ENCODE data around the gene SMG6.
A peak's percentile ranks its signal among the peaks of the same experiment; 100 is the strongest.
"Not testable (repeated sequence)": the region's sequence is repeated elsewhere in the genome, so short reads cannot be mapped to it uniquely, and the experiment has no call there.

Gene SMG6

DNA sequence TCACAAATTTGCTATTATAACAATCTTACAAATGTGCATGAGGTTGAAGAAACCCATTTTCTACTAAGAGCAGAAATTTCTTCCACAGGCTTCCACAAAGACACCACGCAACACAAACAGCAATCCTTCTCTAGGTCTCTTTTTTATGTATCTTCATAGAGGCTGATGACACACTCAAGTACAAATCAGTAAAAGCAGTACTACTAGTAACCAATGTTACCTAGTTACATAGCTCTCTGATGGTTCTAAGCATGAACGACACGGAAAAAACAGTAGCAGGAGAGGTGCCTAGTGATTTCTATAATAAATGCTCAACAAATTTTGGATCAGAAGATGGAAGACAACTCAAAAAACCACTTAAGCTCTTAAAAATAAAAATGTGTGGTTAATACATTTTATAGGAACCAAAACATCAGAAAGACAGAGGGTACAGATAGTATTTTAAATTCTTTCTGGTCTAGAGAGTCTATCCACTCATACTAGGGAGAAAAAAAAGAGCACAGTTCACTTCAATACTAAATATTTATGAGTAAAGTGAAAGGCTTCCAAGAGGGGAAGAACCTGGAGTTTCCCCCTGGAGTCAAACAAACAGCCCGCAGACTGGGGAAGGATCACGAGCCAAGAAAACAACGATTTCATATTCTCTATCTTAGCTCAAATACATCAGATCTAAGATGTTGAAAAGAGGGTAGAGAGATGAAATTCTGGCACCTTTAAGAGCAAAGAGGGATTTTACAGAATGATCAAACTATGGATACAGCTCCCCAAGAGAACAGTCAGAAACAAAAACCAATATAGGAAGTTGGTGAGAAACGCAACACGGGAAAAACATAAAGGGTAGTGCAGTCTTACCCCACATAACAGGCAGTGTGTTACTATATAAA, 40.2 kb downstream of the SMG6 start:
- DNase-seq (ENCODE audit: low read depth in 2 of 2): no peak

DNA sequence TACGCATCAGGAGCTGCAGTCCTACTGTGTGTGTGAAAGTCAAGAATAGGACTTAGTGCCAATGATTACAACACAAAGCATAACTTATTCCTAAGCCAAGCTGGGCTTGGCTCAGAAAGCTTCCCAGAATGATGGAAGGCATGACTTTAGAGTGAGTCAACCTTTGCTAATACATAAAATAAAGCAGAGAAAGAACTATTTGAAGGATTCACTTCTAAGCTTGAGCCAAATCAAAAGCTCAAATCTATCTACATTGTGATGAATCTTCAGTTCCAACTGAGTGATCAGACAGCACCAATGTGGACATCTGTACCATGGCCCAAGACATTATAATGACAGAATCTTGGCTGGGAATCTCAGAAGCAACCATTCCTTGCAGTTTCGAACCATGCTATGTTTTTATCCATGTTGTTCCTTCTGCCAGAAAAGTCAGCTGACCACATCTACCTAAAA, 41.4 kb downstream of the SMG6 start:
- DNase-seq (ENCODE audit: low read depth in 2 of 2): no peak

DNA sequence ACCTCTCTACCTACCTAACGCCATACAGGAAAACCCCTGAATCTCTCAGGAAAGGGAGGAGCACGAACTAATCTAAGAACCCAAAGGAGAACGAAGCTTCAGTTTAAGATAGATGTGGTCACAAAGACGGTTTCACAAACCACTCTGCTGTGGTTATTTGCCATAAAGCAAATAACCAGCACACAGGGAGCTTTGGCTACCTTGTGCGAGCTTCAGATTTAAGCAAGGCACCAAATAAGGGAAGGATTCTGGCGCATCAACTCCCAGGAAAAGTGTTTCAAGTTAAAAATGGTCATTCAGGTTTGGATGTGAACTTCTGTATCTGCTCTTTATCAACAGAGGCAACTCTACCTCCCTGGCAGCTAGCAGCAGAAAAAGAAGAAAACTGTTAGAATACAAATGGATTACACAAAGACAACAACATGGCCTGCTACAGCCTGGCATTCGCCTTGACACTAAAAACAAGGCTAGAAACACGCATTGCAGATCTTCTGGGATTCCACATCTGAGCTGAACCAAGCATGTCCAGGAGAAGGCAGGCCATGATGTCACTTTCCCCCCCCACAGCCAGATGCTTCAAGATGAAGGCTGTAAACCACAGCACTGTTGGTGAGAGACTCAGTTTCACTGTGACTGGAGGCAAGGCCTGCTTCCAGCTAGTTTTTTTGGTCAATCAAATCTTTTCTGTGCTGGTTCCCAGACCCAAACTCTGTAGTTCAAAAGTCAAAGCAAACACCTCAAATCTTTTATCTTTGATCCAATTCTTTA, 43.6 kb downstream of the SMG6 start:
- DNase-seq (ENCODE audit: low read depth in 2 of 2): peak in 1 of 2 donors; percentile 33

DNA sequence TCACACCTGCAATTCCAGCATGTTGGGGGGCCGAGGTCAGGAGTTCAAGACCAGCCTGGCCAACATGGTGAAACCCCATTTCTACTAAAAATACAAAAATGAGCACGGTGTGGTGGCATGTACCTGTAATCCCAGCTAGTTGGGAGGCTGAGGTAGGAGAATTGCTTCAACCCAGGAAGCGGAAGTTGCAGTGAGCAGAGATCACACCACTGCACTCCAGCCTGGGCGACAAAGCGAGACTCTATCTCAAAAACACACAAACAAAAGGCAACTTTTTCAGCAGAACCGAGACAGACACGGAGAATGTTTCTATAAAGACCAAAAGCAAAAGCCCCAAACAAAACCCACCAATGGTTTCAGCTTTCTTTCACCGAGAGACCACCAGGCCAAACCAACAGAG, 44.8 kb downstream of the SMG6 start:
- DNase-seq (ENCODE audit: low read depth in 2 of 2): not testable (repeated sequence)

DNA sequence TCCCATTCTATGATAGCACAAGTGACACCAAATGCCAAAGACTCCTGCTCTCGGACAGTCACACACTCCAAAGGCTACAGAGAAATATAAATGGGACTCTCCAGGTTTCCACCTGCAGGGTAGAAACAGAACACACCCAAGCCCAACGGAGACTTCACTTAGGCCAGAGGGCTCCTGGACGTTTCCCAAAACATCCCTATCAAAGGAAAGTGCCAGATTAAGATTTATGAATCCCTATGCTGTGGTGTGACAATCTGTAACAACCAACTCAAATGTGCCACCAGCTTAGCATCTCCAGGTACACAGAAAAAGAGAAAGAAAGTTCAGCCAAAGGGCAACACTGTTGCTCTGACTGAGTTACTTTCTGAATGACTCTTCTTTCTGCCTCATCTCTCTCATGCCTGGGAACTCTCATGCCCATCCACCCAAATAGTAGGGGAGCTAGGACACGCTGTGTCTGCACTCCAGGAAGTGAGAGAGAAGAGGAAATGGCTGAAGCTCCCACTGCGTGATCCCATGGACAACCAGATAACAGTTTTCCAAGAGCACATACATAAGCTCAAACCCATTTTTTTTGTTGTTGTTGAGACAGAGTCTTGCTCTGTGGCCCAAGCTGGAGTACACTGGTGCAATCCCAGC, 49.7 kb downstream of the SMG6 start:
- no peak for DNase-seq (ENCODE audit: low read depth in 2 of 2)

DNA sequence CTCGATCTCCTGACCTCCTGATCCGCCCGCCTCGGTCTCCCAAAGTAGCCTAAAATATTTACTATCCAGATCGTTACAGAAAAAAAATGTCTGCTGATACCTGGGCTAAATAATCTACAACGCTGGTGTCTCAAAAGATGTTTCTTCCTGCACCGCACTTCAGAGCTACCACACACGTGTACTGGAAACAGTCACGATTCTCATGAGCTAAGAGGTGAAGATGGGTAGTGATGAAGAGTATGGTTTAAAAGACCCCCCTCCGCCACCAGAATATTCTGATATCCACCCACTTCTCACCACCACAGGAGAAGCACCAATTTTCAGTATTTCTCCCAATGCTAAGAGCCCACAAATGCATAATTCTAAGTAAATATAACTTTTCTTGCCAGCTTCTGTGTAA, 50.2 kb downstream of the SMG6 start:
- no peak for DNase-seq (ENCODE audit: low read depth in 2 of 2)

DNA sequence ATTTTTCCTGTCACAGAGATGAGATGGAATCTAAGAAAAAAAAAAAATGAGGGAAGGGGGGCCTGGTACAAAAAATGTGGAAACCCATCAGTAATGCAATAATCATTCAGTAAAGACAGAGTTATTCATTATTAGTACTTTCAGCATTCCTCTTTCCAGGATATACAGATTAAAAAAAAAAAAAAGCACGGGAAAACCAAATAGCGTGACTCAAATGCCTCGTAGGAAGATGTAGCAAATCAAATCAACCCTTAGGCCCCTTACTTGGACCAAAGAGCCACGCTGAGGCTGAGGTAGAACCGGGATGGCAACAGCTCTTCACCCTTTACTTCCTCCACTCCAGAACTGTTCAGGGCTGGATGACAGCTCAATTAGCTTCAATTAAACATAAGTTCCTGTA, 52.5 kb downstream of the SMG6 start:
- no peak for DNase-seq (ENCODE audit: low read depth in 2 of 2)

DNA sequence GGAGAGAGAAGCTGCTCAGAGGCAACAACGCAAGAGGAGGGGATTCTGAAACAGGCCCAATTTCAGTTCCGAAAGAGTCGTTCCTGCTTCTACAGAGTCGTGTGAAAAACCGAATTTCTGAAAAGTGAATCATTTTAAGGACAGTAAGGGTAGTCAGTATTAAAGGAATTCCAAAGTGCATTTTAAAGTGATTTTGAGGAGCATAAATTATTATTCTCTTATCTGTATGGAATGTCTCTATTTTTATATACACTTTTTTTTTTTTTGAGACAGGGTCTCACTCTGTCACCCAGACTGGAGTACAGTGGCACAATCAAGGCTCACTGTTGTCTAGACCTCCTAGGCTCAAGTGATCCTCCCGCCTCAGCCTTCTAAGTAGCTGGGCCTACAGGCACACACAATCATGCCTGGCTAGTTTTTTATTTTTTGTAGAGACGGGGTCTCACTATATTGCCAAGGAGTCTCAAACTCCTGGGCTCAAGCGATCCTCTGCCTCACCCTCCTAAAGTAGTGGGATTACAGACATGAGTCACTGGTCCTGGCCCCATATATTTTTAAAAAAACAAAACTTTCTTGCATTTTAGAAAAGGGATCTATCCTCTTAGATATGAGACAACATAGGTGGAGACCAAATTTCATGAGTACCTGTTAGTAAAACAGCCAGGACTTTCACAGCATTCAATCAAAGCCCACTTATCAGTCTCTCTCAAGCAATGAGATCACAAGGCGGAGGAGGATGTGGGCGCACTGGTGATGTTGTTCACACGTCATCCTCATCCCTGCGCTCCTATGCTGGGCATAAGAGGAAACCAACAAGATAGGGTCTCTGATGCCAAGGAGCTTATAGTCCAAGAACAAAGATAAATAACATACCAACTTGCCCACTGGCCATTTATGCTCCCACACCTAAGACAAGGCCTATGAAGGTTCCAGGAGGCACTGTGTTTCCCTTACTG, 53.2 kb downstream of the SMG6 start:
- DNase-seq (ENCODE audit: low read depth in 2 of 2): no peak

DNA sequence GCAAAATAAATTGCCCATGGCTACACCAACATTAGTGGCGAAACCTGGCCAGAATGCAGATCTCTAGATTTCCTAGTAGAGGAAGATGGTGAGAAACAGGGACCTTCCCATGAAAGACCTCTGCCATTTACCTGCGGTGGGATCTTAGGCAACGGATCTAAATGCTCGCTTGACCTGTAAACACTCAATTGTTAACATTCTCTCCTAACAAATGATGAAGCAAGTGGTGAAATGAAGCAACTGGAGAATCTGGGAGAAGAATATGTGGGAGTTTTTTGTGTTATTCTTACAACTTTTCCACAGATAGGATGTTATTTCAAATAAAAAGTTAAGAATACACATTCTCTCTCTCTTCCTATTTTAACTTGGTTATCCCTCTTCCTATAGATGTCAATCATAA, 56.6 kb downstream of the SMG6 start:
- no peak for DNase-seq (ENCODE audit: low read depth in 2 of 2)

DNA sequence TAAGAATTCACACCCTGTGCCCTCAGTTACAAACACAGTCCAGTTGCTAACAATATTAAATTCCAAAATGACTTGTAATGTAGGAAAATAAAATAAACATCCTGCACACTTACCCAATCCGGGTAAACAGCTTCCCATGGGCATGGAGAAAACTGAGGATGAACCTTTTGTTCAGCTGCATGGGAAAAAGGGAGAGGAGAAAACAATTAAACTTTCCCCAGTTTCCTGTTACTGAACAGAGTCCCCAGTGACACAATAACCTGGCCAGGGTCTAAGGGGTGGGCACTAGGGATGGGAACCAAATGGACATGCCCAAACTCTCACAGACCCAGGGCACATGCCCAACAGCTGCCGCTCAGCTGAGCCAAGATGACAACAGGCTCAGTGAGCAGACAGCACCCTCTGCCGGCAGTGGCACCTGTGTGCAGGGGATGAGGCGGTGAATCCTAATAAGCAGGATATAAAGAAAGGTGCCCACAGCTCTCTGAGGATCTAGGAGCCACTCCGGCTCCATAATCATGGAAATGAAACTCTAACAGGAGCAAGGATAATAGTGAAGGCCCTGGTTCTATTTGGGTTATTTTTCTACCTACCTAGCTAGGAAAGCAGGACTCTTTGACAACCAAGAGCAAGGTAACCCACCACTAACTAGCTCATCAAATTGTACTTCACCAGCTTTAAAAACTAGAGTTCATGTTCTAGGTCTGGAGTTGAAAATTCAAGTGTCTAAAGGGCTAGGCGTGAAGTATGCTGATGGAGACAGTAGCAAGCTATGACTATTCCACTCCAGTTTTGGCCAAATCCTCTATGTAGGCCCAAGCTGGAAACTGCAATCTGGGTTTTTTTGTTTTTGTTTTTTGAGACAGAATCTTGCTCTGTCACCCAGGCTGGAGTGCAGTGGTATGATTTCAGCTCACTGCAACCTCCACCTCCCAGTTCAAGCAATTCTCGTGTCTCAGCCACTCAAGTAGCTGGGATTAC, 58.8 kb downstream of the SMG6 start:
- DNase-seq (ENCODE audit: low read depth in 2 of 2): peak; percentile 80

DNA sequence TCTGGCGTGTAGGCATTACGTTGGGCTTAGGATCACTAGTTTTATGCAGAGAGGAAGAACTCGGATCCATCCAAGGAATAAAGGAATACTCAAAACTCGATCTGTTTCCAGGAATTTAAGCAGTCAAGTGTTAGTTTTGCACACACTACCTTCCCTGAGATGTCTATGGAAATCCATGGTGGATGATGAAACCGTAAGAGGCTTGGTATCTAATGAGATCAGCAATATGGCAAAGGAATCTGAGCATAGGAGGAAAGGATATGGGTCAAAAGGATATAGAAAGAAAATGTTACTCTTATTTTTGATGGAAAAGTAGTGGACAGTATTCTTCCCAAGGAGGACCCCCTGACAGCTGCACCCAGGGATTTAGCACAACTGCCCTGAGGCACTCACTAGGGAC, 59.6 kb downstream of the SMG6 start:
- no peak for DNase-seq (ENCODE audit: low read depth in 2 of 2)

DNA sequence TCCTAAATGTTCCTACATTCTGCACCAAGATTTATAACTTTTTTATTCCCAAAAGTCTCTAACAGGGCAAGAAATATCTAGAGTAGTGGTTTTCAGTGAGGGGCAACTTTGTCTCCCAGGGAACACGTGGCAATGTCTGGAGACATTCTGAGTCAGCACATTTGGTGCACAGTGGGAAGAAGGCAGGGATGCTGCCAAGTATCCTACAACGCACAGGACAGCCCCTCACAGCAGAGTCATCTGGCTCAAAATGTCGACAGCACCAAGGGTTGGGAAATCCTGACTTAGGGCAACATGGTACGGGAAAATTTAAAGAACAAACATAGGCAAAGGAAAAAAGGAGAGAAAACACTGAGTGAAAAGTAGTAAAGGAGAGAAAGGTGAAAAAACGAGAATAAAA, 61.8 kb downstream of the SMG6 start:
- no peak for DNase-seq (ENCODE audit: low read depth in 2 of 2)

DNA sequence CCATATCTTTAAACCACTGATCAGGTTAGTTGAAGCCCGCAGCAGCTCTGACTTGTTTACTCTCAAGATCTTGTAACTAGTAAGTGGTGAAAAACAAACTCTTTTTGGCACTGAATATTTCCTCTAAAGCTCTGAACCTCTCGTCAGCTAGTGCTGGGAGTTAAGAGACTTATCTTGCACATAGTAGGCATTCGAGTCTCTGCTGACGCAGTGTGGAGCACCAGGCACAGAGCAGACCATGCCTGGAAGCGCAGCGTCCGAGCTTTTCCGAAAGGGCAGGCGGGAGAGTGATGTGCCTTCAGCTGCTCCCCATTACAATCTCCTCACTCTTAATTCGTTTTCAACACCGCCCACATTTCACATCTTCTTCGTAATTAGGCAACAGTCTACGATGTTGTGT, 63.0 kb downstream of the SMG6 start:
- no peak for DNase-seq (ENCODE audit: low read depth in 2 of 2)

DNA sequence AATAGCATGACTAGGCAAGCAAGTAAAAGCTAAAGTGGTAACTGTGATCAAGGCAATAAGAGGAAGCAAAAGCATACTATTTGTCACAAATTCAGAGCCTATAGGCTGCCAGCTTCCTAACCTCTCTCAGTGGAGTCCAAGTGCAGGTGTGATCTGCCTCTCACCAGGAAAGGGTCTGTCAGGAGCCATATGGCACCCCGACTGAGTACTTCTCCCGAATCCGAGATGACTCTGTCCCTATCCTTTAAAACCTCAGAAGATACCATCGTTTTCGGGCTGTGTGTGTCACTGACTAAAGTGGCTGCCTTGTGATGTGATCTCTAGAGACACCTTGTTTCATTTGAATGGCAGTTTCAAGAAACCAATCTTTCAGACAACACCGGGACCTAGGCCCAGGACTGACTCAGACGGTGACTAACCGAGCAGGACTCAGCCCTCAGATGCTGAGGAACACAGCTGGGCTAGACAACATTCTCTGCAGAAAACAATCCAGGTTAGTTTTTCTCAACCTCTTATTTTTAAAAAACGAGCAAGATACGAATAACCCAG, 63.6 kb downstream of the SMG6 start:
- DNase-seq (ENCODE audit: low read depth in 2 of 2): no peak

DNA sequence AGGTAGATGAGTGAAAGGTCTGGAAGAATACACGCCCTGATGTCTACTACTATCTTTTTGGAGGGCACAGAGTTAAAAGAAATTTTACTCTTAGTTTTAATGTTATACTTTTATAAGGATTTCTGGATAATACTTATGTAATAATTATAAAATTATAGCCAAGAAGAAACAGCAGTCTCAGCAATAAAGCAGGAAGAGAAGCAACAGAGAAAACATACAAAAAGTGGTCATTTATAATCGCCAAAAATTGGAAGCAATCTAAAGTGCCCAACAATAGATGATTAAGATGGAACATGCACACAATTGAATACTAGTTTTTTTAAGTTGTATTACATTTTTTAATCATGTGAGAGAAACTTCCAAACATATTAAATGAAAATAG, 64.4 kb downstream of the SMG6 start:
- DNase-seq (ENCODE audit: low read depth in 2 of 2): no peak

DNA sequence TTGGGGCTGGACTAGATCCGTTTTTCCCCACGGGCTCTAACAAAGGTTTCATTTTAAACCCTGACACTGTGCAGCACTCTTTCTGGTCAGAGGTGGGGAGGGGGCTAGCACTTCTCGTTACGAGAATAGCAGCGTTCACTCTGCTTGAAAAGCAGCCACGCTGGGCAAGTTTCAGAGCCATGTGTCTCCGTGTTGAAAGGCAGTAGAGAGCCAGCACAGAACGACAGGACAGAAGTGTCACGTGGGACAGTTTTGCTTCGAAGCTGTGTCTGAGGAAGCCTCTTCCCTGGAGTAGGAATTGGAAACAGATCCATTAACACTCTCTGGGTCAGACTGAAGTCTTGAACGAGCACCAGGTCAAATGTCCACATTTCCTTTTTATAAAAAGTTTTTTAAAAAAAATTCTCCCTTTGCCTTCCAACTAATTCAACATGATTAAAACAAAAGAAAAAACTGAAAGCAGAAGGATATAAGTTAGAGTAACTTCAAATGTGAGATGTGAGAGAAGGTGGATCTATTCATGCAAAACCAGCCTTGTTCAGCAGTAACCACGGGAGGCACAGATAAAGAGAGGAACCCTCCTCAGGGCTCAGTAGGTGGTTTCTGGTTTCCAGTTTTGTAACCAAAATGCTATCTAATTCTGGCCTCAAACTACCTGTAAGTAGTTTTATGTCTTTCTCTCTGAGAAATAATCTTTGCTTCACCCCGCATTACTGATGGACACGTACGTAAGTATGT, 65.0 kb downstream of the SMG6 start:
- no peak for DNase-seq (ENCODE audit: low read depth in 2 of 2)

DNA sequence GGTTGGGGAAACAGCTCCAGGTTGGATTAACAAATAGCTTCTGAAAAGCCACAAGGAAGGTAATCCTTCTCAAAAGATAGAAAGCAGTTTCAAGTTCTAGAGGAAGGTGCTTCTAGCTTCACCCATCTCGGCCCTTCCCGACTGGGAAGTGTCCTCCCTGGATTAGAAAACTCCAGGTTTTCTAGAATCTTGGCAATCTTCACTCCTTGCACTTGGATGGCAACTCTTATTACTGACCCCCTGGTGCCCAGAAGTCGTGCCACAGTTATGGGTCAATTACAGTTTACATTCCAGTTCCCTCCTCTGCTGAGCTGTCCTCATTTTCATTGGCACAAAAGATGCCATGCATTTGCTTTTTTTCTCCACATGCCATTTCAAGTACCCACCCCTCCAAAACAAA, 65.6 kb downstream of the SMG6 start:
- DNase-seq (ENCODE audit: low read depth in 2 of 2): no peak

DNA sequence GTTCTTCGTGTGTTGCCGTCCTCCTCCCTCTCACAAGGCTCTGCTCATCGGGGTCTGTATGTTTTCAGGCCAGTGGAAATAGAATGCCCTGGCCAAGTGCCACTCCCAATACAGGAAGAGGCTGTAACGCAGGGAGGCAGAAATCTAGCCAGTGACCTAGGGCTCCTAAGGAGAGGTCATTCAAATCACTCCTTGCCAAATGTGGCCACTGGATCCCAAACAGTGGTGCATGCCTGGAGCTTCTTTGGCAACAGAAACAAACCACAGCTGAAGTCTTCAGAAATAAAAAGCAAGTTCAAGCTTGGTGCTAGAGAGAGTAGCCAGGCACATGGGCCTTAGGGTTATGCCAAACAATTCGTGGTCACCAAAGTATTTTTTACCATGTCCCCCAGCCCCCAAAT, 66.1 kb downstream of the SMG6 start:
- no peak for DNase-seq (ENCODE audit: low read depth in 2 of 2)

DNA sequence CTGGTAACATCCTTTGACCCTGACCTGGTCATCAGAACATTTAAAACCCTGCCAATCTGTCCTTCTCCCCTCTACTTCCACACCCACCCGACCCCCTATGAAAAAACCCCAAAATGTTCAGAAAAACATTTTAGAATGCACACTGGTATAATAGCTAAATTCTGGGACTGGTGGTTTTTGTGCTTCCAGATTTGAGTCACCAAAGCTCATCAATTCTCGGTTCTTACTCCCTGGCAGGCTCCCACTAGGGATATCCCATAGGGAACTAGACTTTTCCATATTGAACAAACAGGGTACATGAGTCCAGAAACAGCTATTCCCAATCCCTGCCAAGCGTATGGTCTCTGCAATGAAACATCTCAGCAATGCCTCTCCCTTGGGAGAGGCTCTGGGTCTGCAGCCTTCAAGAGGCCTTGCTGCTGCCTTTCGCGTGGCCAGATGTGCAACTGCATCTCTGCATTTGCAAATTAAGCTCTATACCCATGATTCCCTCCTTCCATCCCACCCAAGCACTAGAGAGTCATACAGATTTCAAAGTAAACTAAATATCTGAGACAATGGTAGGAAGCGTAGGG, 67.7 kb downstream of the SMG6 start:
- DNase-seq (ENCODE audit: low read depth in 2 of 2): no peak
